ENCODE measurements around the gene LCN6. TPM values are rescaled to one million over a fixed set of nuclear protein-coding genes. Genes with fewer than 3 reads are reported as not detected.
A peak's percentile ranks its signal among the peaks of the same experiment; 100 is the strongest.

LCN6 gene
- total RNA-seq, 1 experiment from 2014 or later = not detected

- DNase-seq (ENCODE audit: unreplicated experiment) = no peak
Observed at GRCh38 chr9:136723989-136724388, 24.3 kb downstream of the LCN6 start.

GRCh38 chr9:136723362-136723976, 24.9 kb downstream of the LCN6 start:
- Mint-ChIP-seq H3K9me3 (ENCODE audit: unreplicated experiment) (no peaks in the 10 kb centered on the region), H3K27ac (ENCODE audit: low read depth, unreplicated experiment) (no peak overlapping the region), H3K4me1 (ENCODE audit: insufficient read depth, unreplicated experiment) (peaks cover 25% of the 10 kb centered on the region), H3K36me3 (ENCODE audit: insufficient read depth, unreplicated experiment) (peaks cover 79% of the 10 kb centered on the region), H3K4me3 (ENCODE audit: unreplicated experiment) (peak overlapping the region; percentile 21), H3K27me3 (ENCODE audit: insufficient read depth, unreplicated experiment) (no peaks in the 10 kb centered on the region)
- intact Hi-C loops (cut with micrococcal nuclease) = no loop called here
- no peak for DNase-seq (ENCODE audit: unreplicated experiment)
- ChIA-PET CTCF (interaction anchor here (0.6 kb wide), 1 partner anchor 45 kb away, joined by 4 read pairs; no protein-coding TSS in a partner anchor), POLR2A (interaction anchor here (2.7 kb wide), 1 partner anchor 29 kb away, joined by 11 read pairs; no protein-coding TSS in a partner anchor)
- TF ChIP-seq CTCF (IDR thresholded peaks at IDR 0.05; ENCODE audit: unreplicated experiment) = no peak
- BruUV-seq (replicated peaks) = no TSS peak

More at GRCh38 chr9:136723989-136724388, 24.3 kb downstream of the LCN6 start:
- Mint-ChIP-seq H3K4me3 (ENCODE audit: unreplicated experiment) (peak overlapping the region; percentile 21), H3K27me3 (ENCODE audit: insufficient read depth, unreplicated experiment) (no peaks in the 10 kb centered on the region), H3K27ac (ENCODE audit: low read depth, unreplicated experiment) (no peak overlapping the region), H3K4me1 (ENCODE audit: insufficient read depth, unreplicated experiment) (peaks cover 25% of the 10 kb centered on the region), H3K36me3 (ENCODE audit: insufficient read depth, unreplicated experiment) (peaks cover 79% of the 10 kb centered on the region), H3K9me3 (ENCODE audit: unreplicated experiment) (no peaks in the 10 kb centered on the region)
- intact Hi-C loops (cut with micrococcal nuclease) = no loop called here
- CTCF ChIA-PET = no interaction called here
- POLR2A ChIA-PET = interaction anchor here (2.7 kb wide), 1 partner anchor 30 kb away, joined by 11 read pairs; no protein-coding TSS in a partner anchor
- no TSS peak for BruUV-seq (replicated peaks)
- no peak for TF ChIP-seq CTCF (IDR thresholded peaks at IDR 0.05; ENCODE audit: unreplicated experiment)

- H3K9me3 Mint-ChIP-seq (ENCODE audit: unreplicated experiment) = no peaks in the 10 kb centered on the region
- no peak overlapping the region for H3K4me3 Mint-ChIP-seq (ENCODE audit: unreplicated experiment)
- BruUV-seq (replicated peaks) = no TSS peak
- DNase-seq (ENCODE audit: unreplicated experiment) = no peak
- POLR2A ChIA-PET = interaction anchor here (0.6 to 2.7 kb wide), 2 partner anchors 10 to 29 kb away, joined by 3 to 11 read pairs; no protein-coding TSS in a partner anchor
- H3K4me1 Mint-ChIP-seq (ENCODE audit: insufficient read depth, unreplicated experiment) = peaks cover 25% of the 10 kb centered on the region
- H3K36me3 Mint-ChIP-seq (ENCODE audit: insufficient read depth, unreplicated experiment) = peaks cover 77% of the 10 kb centered on the region
- TF ChIP-seq CTCF (IDR thresholded peaks at IDR 0.05; ENCODE audit: unreplicated experiment) = no peak
- H3K27me3 Mint-ChIP-seq (ENCODE audit: insufficient read depth, unreplicated experiment) = no peaks in the 10 kb centered on the region
- intact Hi-C loops (cut with micrococcal nuclease) = no loop called here
- H3K27ac Mint-ChIP-seq (ENCODE audit: low read depth, unreplicated experiment) = no peak overlapping the region
- CTCF ChIA-PET = interaction anchor here (0.6 kb wide), 1 partner anchor 46 kb away, joined by 4 read pairs; no protein-coding TSS in a partner anchor
Observed at GRCh38 chr9:136722969-136723356, 25.4 kb downstream of the LCN6 start.

- Mint-ChIP-seq H3K36me3 (ENCODE audit: insufficient read depth, unreplicated experiment) (peaks cover 71% of the 10 kb centered on the region), H3K27ac (ENCODE audit: low read depth, unreplicated experiment) (no peak overlapping the region), H3K4me1 (ENCODE audit: insufficient read depth, unreplicated experiment) (peaks cover 25% of the 10 kb centered on the region), H3K9me3 (ENCODE audit: unreplicated experiment) (no peaks in the 10 kb centered on the region), H3K4me3 (ENCODE audit: unreplicated experiment) (no peak overlapping the region), H3K27me3 (ENCODE audit: insufficient read depth, unreplicated experiment) (no peaks in the 10 kb centered on the region)
- DNase-seq (ENCODE audit: unreplicated experiment) = no peak
- ChIA-PET CTCF (interaction anchor here (0.6 to 1.0 kb wide), 3 partner anchors 46 to 307 kb away, joined by 3 to 4 read pairs (median 3); no protein-coding TSS in a partner anchor), POLR2A (interaction anchor here (0.6 to 2.7 kb wide), 3 partner anchors 9 to 28 kb away, joined by 3 to 11 read pairs (median 3); no protein-coding TSS in a partner anchor)
- TF ChIP-seq CTCF (IDR thresholded peaks at IDR 0.05; ENCODE audit: unreplicated experiment) = no peak
- no TSS peak for BruUV-seq (replicated peaks)
- intact Hi-C loops (cut with micrococcal nuclease) = no loop called here
Observed at GRCh38 chr9:136722093-136722968, 26.0 kb downstream of the LCN6 start.

Measured in MCF 10A (cell line).